IPS-20b (cell line): ENCODE measurements around the gene IDH2.

Source experiments
- H3K27ac ChIP-seq: one replicate; pipeline ENCODE4 v1.5.1; 2013; ENCODE audit warnings: low read length
- H3K27me3 ChIP-seq: 2 replicates; pipeline ENCODE4 v1.6.1; 2013; ENCODE audit warnings: mild to moderate bottlenecking, low read length, inconsistent platforms; ENCODE audit not compliant: insufficient read depth
- H3K36me3 ChIP-seq: 2 replicates; pipeline ENCODE4 v1.6.1; 2013; ENCODE audit warnings: low read depth, mild to moderate bottlenecking, inconsistent platforms, low read length, moderate library complexity; ENCODE audit not compliant: insufficient read depth
- H3K4me1 ChIP-seq: 2 replicates; pipeline ENCODE4 v1.6.1; 2013; ENCODE audit warnings: mild to moderate bottlenecking, control low read depth, inconsistent platforms, low read length, moderate library complexity; ENCODE audit not compliant: insufficient read depth
- H3K4me3 ChIP-seq: 2 replicates; pipeline ENCODE4 v1.5.1; 2013; ENCODE audit warnings: mild to moderate bottlenecking, low read length, inconsistent platforms
- H3K9ac ChIP-seq: 2 replicates; pipeline ENCODE4 v1.6.1; 2013; ENCODE audit warnings: low read depth, mild to moderate bottlenecking, inconsistent platforms, low read length, moderate library complexity
- H3K9me3 ChIP-seq: 2 replicates; pipeline ENCODE4 v1.6.1; 2013; ENCODE audit warnings: mild to moderate bottlenecking, low read depth, low read length, inconsistent platforms; ENCODE audit not compliant: insufficient read depth

Gene IDH2

DNA sequence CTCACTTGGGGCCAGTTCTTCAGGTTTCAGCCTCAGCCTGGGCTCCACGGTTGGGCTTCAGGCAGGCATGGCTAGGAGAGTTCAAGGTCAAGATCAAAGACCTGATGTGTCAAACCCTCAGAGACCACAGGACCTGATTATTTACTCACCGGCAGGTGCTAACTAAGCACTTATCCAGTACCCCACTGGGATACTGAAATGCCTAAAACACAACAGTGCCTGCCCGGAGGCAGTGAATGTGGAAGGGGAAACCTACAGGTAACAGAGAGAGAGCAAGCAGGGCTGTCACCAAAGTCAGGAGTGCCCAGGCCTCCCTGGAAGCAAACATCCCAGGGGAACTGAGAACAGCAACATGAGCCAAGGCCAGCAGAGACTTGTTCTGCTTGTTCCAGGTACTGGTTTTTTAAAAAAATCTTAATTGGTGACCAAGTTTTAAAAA lies 6.7 kb downstream of the IDH2 start:
- Histone ChIP-seq H3K36me3 (no peaks in the 10 kb centered on the region), H3K9me3 (no peaks in the 10 kb centered on the region), H3K4me3 (no peak overlapping the region), H3K27ac (no peak overlapping the region), H3K4me1 (no peaks in the 10 kb centered on the region; the same call in none of the 2 replicates), H3K27me3 (no peaks in the 10 kb centered on the region), H3K9ac (no peak overlapping the region)

- H3K4me1 ChIP-seq = no peaks in the 10 kb centered on the region
- H3K27me3 ChIP-seq = no peaks in the 10 kb centered on the region
- H3K27ac ChIP-seq = no peak overlapping the region
- H3K4me3 ChIP-seq = no peak overlapping the region
- H3K9ac ChIP-seq = no peak overlapping the region
- no peaks in the 10 kb centered on the region for H3K9me3 ChIP-seq
- H3K36me3 ChIP-seq = peaks cover 11% of the 10 kb centered on the region
These were observed 10.9 kb downstream of the IDH2 start for GRCh38 chr15:90091156-90091931.

DNA sequence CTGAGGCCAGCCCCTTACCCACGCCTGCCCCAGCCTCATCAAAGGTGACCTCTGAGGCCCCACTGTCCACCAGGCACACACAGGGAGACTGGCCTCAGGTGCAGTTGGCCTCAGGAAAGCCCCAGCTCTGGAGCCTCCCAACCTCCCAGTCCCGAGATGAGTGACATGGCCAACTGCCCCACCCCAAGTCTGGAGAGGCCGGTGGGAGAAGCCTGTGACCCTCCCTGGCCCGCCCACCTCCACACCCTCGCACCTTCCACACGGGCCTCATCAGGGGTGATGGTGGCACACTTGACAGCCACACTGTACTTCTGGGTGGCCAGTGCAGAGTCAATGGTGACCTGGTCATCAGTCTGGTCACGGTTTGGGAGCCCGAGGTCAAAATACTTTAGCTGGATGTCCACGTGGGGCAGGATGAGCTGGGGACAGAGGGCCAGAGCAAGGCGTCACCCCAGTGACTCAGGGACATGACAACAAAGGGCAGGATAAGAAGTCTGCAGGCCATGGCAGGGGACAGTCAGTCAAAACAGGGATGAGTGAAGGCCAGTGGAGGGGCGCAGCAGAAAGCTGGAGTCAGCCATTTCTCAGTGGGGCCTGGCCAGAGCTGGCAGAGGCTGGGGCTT lies 11.9 kb downstream of the IDH2 start:
- H3K36me3 ChIP-seq = peaks cover 11% of the 10 kb centered on the region
- H3K27me3 ChIP-seq = no peaks in the 10 kb centered on the region
- H3K9me3 ChIP-seq = no peaks in the 10 kb centered on the region
- no peak overlapping the region for H3K27ac ChIP-seq
- H3K4me1 ChIP-seq = no peaks in the 10 kb centered on the region
- no peak overlapping the region for H3K4me3 ChIP-seq
- no peak overlapping the region for H3K9ac ChIP-seq

DNA sequence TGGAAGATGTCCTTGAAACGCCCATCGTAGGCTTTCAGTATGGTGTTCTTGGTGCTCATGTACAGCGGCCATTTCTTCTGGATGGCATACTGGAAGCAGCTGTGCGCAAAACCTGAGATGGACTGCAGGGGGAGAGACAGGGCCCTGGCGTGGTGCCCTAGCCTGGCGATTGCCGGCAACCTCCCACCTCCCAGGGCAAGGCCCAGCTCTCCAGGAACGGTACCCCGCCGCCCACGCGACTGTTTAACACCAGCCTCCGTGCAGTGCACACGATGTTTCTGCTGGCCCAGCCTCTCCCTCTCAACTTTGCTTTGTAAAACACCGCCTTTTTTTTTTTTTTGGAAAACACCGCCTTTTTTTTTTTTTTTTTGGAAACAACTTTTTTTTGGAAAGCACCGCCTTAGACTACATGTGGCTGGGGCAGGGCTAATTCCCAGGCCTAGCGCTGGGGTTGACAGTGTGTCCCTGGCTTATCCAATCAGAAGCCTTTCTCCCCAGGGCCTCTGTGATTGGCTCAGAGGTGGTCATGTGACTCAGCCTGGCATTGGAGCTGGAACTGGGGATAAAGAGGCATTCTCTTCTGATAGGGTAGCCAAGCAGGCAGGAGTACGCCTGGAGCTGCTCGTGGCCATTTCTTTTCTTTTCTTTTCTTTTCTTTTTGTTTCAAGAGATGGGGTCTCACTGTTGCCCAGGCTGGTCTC lies 14.7 kb downstream of the IDH2 start:
- Histone ChIP-seq H3K4me3 (no peak overlapping the region), H3K9ac (no peak overlapping the region), H3K27ac (no peak overlapping the region), H3K4me1 (no peaks in the 10 kb centered on the region), H3K9me3 (no peaks in the 10 kb centered on the region), H3K27me3 (no peaks in the 10 kb centered on the region), H3K36me3 (peaks cover 28% of the 10 kb centered on the region)

GRCh38 chr15:90086868-90087268 lies 15.4 kb downstream of the IDH2 start:
- no peak overlapping the region for H3K27ac ChIP-seq
- H3K9me3 ChIP-seq = no peaks in the 10 kb centered on the region
- H3K36me3 ChIP-seq = peaks cover 28% of the 10 kb centered on the region
- H3K27me3 ChIP-seq = no peaks in the 10 kb centered on the region
- 0 out of 2 replicates have a peak, but pooled peaks cover under 1% of the 10 kb centered on the region for H3K4me1 ChIP-seq
- no peak overlapping the region for H3K4me3 ChIP-seq
- no peak overlapping the region for H3K9ac ChIP-seq

DNA sequence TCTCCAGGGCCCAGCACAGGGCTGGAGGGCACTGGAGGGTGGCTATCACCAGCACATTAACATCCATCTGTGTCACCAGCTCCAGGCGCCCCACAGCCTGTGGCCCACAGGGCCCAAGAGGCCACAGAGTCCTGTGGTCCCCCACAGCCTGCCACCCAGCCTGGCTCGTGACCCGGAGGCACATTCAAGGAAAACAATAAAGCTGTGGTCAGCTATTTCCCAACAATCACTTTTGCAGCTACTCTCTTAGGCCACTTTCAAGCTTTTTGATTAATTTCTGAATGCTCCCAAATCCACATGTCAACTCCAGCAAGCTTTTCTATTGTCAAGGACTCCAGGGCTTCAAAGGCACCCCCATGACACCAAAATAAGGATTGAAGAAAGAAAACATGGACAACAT lies 16.7 kb downstream of the IDH2 start:
- peaks cover 29% of the 10 kb centered on the region for H3K36me3 ChIP-seq
- H3K27me3 ChIP-seq = no peaks in the 10 kb centered on the region
- no peak overlapping the region for H3K4me3 ChIP-seq
- H3K4me1 ChIP-seq = 0 out of 2 replicates have a peak, but pooled peaks cover 3% of the 10 kb centered on the region
- H3K9ac ChIP-seq = no peak overlapping the region
- no peak overlapping the region for H3K27ac ChIP-seq
- no peaks in the 10 kb centered on the region for H3K9me3 ChIP-seq

GRCh38 chr15:90084876-90085423 lies 17.3 kb downstream of the IDH2 start:
- Histone ChIP-seq H3K4me3 (no peak overlapping the region), H3K9me3 (no peaks in the 10 kb centered on the region), H3K27me3 (no peaks in the 10 kb centered on the region), H3K9ac (no peak overlapping the region), H3K36me3 (peaks cover 34% of the 10 kb centered on the region), H3K4me1 (0 out of 2 replicates have a peak, but pooled peaks cover 3% of the 10 kb centered on the region), H3K27ac (no peak overlapping the region)

GRCh38 chr15:90083954-90084607 lies 18.2 kb downstream of the IDH2 start:
- H3K9me3 ChIP-seq = no peaks in the 10 kb centered on the region
- 0 out of 2 replicates have a peak, but pooled peaks cover 3% of the 10 kb centered on the region for H3K4me1 ChIP-seq
- H3K27me3 ChIP-seq = no peaks in the 10 kb centered on the region
- peaks cover 33% of the 10 kb centered on the region for H3K36me3 ChIP-seq
- H3K27ac ChIP-seq = no peak overlapping the region
- no peak overlapping the region for H3K9ac ChIP-seq
- no peak overlapping the region for H3K4me3 ChIP-seq

GRCh38 chr15:90083419-90083818 lies 18.8 kb downstream of the IDH2 start:
- Histone ChIP-seq H3K4me3 (no peak overlapping the region), H3K27me3 (no peaks in the 10 kb centered on the region), H3K9me3 (no peaks in the 10 kb centered on the region), H3K36me3 (peaks cover 36% of the 10 kb centered on the region), H3K27ac (no peak overlapping the region), H3K9ac (no peak overlapping the region), H3K4me1 (0 out of 2 replicates have a peak, but pooled peaks cover 3% of the 10 kb centered on the region)

DNA sequence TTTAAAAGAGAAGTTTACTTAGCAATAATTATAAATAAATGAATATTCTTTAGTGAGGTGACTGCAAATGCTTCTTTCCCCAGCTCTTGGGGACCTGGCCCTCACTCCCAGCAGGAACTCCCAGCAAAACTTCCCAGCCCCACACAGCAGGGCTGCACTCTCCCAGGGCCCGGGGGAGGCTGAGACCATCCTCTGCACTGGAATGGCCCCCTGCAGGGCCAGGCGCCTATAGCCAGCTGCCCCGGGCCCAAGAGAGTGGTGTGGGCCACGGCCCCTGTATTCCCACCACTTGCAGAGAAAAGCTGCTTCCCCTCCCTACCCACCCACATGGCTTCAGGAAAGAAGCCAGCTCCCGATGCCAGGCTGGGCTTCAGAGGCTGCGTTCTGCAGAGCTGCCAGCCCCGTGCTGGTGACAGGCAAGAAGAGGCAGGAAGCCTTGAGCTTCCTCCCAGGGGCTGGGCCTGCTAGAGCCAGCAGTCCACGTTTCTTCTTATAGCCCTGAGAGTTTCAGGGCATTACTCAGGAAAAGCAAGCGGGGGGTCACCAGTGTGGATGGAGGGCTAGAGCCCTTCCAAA lies 20.0 kb downstream of the IDH2 start:
- Histone ChIP-seq H3K36me3 (peaks cover 33% of the 10 kb centered on the region), H3K9ac (no peak overlapping the region), H3K4me1 (0 out of 2 replicates have a peak, but pooled peaks cover 3% of the 10 kb centered on the region), H3K4me3 (no peak overlapping the region), H3K27ac (no peak overlapping the region), H3K27me3 (no peaks in the 10 kb centered on the region), H3K9me3 (no peaks in the 10 kb centered on the region)
